ENCODE measurements around the gene NFATC1. TPM values are rescaled to one million over a fixed set of nuclear protein-coding genes. Genes with fewer than 3 reads are reported as not detected.

NFATC1 gene
- total RNA-seq, 4 donors from 2014 or later = 7.1 to 74.7 (median 28.4) TPM

- Histone ChIP-seq H3K27me3 (no peaks in the 10 kb centered on the region), H3K4me3 (no peak overlapping the region), H3K27ac (no peak overlapping the region), H3K4me1 (peaks cover 0 to 11% of the 10 kb centered on the region in 2 donors), H3K36me3 (no peaks in the 10 kb centered on the region), H3K9me3 (no peaks in the 10 kb centered on the region)
- in situ Hi-C loops (cut with MboI; ENCODE audit: low sequenced_read_pairs in 4 of 4) (no loop called here), intact Hi-C loops (cut with DNase I; ENCODE audit: low total_unique reads) (no loop called here)
- TF ChIP-seq CTCF (IDR thresholded peaks at IDR 0.05 in 4 of 5, conservative IDR thresholded peaks at IDR 0.05 in 1 of 5) = no peak
- TF ChIP-seq POLR2A (IDR thresholded peaks at IDR 0.05) = no peak
- no peak for DNase-seq
- no peak for ATAC-seq
Observed at GRCh38 chr18:79476918-79477571, 81.3 kb downstream of the NFATC1 start.

GRCh38 chr18:79477711-79478483 is 82.2 kb downstream of the NFATC1 start:
- Histone ChIP-seq H3K4me1 (peaks cover 0 to 11% of the 10 kb centered on the region in 2 donors), H3K4me3 (no peak overlapping the region), H3K27me3 (no peaks in the 10 kb centered on the region), H3K9me3 (no peaks in the 10 kb centered on the region), H3K27ac (no peak overlapping the region), H3K36me3 (no peaks in the 10 kb centered on the region)
- no peak for ATAC-seq
- DNase-seq = no peak
- in situ Hi-C loops (cut with MboI; ENCODE audit: low sequenced_read_pairs in 4 of 4) = no loop called here
- TF ChIP-seq CTCF (IDR thresholded peaks at IDR 0.05 in 4 of 5, conservative IDR thresholded peaks at IDR 0.05 in 1 of 5) = no peak
- no peak for TF ChIP-seq POLR2A (IDR thresholded peaks at IDR 0.05)
- intact Hi-C loops (cut with DNase I; ENCODE audit: low total_unique reads) = no loop called here

GRCh38 chr18:79478484-79479115 is 82.9 kb downstream of the NFATC1 start:
- in situ Hi-C loops (cut with MboI; ENCODE audit: low sequenced_read_pairs in 4 of 4) = no loop called here
- Histone ChIP-seq H3K27ac (no peak overlapping the region), H3K9me3 (no peaks in the 10 kb centered on the region), H3K36me3 (no peaks in the 10 kb centered on the region), H3K4me1 (peaks cover 0 to 11% of the 10 kb centered on the region in 2 donors), H3K4me3 (no peak overlapping the region), H3K27me3 (no peaks in the 10 kb centered on the region)
- intact Hi-C loops (cut with DNase I; ENCODE audit: low total_unique reads) = no loop called here
- DNase-seq (no peak), ATAC-seq (no peak)
- no peak for TF ChIP-seq CTCF (IDR thresholded peaks at IDR 0.05 in 4 of 5, conservative IDR thresholded peaks at IDR 0.05 in 1 of 5)
- TF ChIP-seq POLR2A (IDR thresholded peaks at IDR 0.05) = no peak

- Histone ChIP-seq H3K36me3 (no peaks in the 10 kb centered on the region), H3K9me3 (no peaks in the 10 kb centered on the region), H3K4me3 (no peak overlapping the region), H3K4me1 (peaks cover 0 to 12% of the 10 kb centered on the region in 2 donors), H3K27me3 (no peaks in the 10 kb centered on the region), H3K27ac (no peak overlapping the region)
- DNase-seq (no peak), ATAC-seq (no peak)
- intact Hi-C loops (cut with DNase I; ENCODE audit: low total_unique reads) = no loop called here
- in situ Hi-C loops (cut with MboI; ENCODE audit: low sequenced_read_pairs in 4 of 4) = no loop called here
- TF ChIP-seq POLR2A (IDR thresholded peaks at IDR 0.05) (no peak), CTCF (IDR thresholded peaks at IDR 0.05 in 4 of 5, conservative IDR thresholded peaks at IDR 0.05 in 1 of 5) (no peak)
Observed at GRCh38 chr18:79479116-79479760, 83.5 kb downstream of the NFATC1 start.
